T follicular helper cell (primary cell): Measurements from ENCODE around the gene ELF3.
"Not testable (repeated sequence)": the region's sequence is repeated elsewhere in the genome, so short reads cannot be mapped to it uniquely, and the experiment has no call there.

Source experiments
- DNase-seq: peaks from one replicate; pipeline ENCODE4 v3.0.0-alpha.2; 2020; ENCODE audit warnings: low read depth

Gene ELF3

GRCh38 chr1:202007805-202008489 is 2.4 kb upstream of the ELF3 start:
- no peak for DNase-seq

- DNase-seq = peak; percentile 45
These were observed 834 bp upstream of the ELF3 start for GRCh38 chr1:202009326-202010179.

GRCh38 chr1:202011994-202012393 is 1.6 kb downstream of the ELF3 start:
- DNase-seq = no peak

- no peak for DNase-seq
These were observed 2.4 kb downstream of the ELF3 start for GRCh38 chr1:202012544-202013478.

- DNase-seq = no peak
These were observed 3.2 kb downstream of the ELF3 start for GRCh38 chr1:202013603-202014002.

GRCh38 chr1:202014060-202014459 is 3.7 kb downstream of the ELF3 start:
- DNase-seq = no peak

GRCh38 chr1:202014915-202015661 is 4.7 kb downstream of the ELF3 start:
- DNase-seq = no peak

GRCh38 chr1:202015662-202015937 is 5.2 kb downstream of the ELF3 start:
- no peak for DNase-seq

- DNase-seq = no peak
These were observed 5.8 kb downstream of the ELF3 start for GRCh38 chr1:202016022-202016810.

GRCh38 chr1:202016811-202017748 is 6.7 kb downstream of the ELF3 start:
- DNase-seq = no peak

- DNase-seq = no peak
These were observed 7.5 kb downstream of the ELF3 start for GRCh38 chr1:202017749-202018467.

- DNase-seq = no peak
These were observed 8.3 kb downstream of the ELF3 start for GRCh38 chr1:202018468-202019234.

- DNase-seq = not testable (repeated sequence)
These were observed 8.8 kb downstream of the ELF3 start for GRCh38 chr1:202019235-202019558.

- no peak for DNase-seq
These were observed 12.6 kb downstream of the ELF3 start for GRCh38 chr1:202023001-202023433.

- DNase-seq = no peak
These were observed 18.8 kb downstream of the ELF3 start for GRCh38 chr1:202029171-202029665.

GRCh38 chr1:202029727-202030126 is 19.3 kb downstream of the ELF3 start:
- DNase-seq = no peak

GRCh38 chr1:202031796-202032195 is 21.4 kb downstream of the ELF3 start:
- no peak for DNase-seq

GRCh38 chr1:202034149-202034682 is 23.8 kb downstream of the ELF3 start:
- DNase-seq = no peak
